Erythroblast (primary cell): ENCODE data around the gene KCNMB2.

ENCODE experiments used
- DNase-seq, 2 experiments: peaks; one replicate each; lab custom pipeline; 2025; lab: John Stamatoyannopoulos, UW
- GATA1 ChIP-seq: IDR thresholded peaks from 2 replicates; pipeline ENCODE4 v1.6.1; 2011; ENCODE audit warnings: low read depth, mild to moderate bottlenecking, control low read depth, low read length, moderate library complexity
- POLR2A ChIP-seq: IDR thresholded peaks from 2 replicates; pipeline ENCODE4 v1.6.1; 2011; ENCODE audit warnings: mild to moderate bottlenecking, low read length

Gene KCNMB2

DNA sequence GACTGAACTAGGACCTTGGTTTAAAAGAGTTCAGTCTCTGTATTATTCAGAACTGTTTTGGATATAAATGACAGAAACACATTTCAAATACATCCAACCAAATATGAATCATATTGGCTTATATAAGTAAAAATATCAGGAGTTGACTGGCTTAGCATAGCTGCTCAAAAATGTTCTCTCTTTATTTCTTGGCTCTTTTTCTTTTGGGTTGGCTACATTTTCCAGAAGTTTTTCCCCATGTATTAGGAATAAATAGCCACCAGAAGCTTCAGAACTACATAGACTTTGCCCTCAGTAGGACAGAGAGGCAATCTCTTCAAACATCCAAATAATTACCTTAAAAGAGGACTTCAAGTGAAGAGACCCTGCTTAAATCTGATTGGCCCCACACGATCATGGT is 32.7 kb downstream of the KCNMB2 start:
- no peak for TF ChIP-seq POLR2A
- no peak for TF ChIP-seq GATA1

DNA sequence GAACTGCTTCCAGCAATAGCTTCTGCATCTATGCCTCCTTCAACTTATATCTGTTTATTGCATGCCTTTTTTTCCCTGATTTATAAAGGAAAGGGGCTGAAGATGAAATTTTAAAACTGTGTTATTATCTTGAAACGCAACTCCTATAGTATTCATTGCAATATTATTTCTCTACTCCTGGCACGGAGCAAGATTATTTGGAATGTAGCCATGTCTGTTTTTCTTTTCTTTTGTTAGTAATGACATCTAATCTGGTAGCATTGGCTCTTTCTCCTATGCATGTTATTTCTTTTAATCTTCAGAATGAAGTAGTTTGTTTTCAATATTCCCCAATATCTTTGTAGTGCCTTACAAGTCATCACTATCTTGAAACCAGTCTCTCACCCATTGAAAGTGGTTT is 33.6 kb downstream of the KCNMB2 start:
- no peak for DNase-seq
- no peak for TF ChIP-seq POLR2A
- TF ChIP-seq GATA1, result no peak

More for the DNA sequence above, 32.7 kb downstream of the KCNMB2 start:
- no peak for DNase-seq

DNA sequence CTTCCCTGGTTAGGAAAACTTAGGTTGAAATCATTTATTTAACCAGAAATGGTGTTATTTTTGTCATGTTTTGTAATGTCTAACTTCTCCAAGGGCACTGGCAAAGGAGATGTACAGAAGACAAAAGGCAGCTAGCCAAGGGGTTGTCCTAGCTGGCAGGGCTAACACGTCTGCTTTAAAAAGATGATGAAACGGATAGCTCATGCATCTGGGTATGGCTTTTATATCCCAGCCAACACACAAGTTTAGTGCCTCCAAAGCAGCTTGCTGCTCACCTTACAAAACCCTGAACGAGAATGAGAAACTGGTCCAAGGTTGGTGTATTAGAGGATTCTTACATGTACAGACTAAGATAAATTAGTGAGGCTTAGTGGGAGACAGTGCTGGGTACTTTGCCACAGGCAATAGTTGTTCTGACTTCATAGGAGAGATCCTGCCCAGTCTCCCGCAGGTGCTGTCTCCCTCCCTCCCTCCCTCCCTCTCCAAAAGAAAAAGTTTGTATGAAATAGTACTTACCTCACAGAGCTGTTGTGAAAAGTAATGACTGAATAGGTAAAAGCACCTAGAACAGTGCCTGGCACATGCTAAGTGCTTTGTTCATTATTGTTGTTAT is 47.8 kb downstream of the KCNMB2 start:
- TF ChIP-seq POLR2A, result no peak
- TF ChIP-seq GATA1, result no peak

DNA sequence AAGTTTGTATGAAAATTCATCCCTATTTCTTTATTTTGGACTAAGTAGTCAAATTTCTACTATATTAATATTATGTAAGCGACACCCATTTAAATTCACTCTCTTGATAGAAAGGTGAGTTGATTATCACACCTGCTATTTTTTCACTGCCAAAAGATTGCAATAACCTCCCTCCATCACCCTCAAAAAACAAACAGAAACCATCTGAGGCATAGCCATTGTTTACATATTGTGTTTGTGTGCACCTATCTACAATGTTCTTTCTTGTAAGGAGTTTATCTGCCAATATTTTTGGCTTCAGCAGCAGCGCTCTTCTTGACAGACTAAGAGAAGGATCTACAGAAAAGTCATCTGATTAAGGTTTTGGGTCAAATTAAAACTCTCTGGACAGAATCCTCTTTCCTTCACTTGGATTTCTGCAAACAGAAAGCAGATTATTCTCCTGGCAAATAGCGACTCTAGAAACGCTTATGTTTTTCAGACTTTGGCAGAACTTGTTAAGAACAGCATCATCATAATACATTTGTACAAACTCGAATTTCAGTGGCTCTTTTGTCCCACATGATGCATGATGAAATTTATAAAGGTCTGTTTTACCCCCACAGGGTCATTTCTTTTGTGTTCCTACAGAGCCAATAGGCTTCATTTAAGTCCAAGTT is 48.6 kb downstream of the KCNMB2 start:
- TF ChIP-seq POLR2A (no peak), GATA1 (no peak)
- DNase-seq, result no peak

More for the DNA sequence above, 47.8 kb downstream of the KCNMB2 start:
- DNase-seq, result no peak

DNA sequence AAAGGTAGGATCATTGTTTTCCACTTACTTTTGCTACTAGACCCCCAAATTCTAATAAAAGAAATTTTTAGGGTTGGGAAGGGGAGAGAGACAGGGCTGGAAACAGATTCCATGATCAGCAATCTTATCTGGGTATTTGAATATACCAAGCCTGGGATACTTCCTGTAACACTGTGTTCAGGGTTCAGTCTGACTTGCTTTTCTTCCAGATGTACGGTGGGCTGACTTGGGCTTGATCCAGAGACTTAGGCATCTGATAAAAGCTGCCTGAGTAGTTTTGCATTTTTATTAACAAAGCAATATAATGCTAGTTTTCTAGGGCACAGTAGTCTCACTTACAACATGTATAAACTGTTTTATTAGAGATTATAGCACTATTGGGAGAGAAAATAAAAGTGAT is 49.2 kb downstream of the KCNMB2 start:
- TF ChIP-seq GATA1 (no peak), POLR2A (no peak)
- DNase-seq, result no peak

DNA sequence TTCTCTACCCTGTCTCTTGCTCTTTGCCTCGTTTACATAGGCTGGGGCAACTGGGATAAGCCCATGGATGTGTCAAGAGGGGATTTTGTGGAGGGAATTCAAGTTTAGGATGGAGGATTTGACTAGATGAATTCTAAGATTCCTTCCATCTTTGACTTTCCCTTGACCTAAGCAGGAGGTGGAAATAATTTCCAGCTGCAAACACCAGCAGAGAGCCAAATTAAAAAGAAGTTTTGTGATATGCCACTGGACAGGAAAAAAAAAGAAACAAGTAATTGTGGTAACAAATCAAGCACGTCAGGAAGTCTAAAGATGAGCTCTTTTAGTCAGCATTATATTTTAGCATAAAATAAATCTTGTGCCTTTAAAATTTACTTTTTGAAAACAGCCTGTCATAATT is 49.8 kb downstream of the KCNMB2 start:
- DNase-seq, result no peak

DNA sequence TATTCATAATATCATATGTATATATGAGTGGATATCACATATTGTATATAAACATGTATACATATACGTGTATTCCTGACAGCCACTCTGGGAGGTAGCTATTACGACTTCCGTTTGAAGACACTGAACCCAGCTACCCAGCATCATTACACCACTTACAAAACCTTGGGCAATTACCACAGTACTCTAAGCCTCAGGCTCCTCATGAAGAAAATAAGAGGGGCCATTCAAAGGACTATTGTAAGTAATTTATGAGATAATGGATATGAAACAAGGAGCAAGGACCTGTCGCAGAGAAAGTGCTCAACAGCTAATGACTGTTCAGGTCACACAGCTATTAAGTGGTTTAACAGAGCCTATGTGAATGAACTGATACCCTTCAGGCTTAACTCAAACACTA is 52.4 kb downstream of the KCNMB2 start:
- no peak for TF ChIP-seq GATA1
- TF ChIP-seq POLR2A, result no peak
- DNase-seq, result no peak

More for the DNA sequence above, 49.8 kb downstream of the KCNMB2 start:
- TF ChIP-seq GATA1 (no peak), POLR2A (no peak)

DNA sequence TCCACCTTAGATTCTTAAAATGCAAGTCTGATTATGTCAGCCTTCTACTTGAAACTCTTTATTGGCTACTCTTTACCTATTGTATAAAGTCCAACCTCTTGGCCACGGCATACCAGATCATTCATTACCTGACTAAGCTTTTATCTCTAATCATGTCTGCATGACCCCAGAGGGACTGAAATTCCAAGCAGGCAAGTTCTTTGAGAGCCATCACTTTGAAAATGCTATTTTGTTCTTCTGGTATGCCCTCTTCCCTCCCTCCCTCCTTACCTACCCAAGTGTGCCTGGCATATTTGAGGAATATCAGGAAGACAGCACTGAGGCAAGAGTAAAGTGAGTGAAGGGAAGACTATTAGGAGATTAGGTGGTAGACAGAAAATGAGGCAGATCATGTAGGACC is 57.5 kb downstream of the KCNMB2 start:
- TF ChIP-seq GATA1, result no peak
- TF ChIP-seq POLR2A, result no peak
- DNase-seq, result no peak

DNA sequence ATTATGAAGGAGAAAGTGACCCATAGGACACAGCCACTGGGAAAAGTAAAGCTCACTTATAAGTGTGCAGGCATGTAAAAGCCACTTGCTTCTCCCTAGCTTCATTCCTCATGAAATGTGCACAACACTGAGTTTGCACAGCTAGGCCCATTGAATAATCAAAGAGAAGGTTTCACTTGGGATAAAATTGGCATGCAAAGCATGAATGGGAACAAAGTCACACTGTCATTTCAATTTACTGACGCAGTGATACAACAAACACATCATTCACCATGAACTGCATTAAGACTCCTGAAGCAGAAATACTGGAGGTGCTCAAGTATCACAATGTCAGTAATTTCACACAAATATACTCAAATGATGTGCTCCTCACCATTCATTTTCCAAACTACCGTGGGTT is 61.1 kb downstream of the KCNMB2 start:
- TF ChIP-seq POLR2A (no peak), GATA1 (no peak)
- DNase-seq, result no peak

DNA sequence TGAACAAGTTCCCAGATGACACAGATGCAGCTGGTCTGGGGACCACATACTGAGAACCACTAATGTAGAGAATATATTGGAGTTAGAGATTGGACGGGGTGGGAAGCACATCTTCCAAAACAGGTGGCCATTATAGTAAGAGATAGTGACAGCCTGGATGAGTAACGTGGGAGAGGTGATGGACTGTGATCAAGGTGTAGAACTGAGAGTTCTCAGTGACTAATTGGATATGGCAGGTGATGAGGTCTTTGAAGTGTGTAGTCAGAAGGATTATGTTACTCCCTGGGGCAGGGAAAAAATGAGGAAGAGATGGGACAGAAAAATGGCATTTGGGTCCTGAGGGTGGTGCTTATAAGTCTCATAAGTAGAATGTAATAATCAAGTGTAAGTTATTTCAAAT is 66.6 kb downstream of the KCNMB2 start:
- DNase-seq, result no peak
- TF ChIP-seq GATA1, result no peak
- no peak for TF ChIP-seq POLR2A

DNA sequence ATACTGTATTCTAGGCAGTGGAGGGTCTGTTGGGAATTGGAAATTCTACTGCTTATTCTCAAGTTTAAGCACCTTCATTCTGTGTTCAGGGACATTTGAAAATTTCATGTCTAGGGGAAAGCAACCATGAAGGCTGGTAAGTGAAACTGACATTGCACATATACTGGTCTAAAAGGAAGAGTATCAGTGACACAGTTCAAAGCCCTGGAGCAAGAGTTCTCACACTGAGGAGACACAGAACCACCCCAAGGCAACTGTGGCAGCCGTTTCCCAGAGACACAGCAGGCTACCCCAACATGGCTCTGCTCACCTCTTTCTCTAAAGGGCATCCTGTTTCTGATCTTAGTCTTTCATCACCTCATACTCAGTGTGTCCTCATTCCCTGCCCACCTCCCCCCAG is 67.5 kb downstream of the KCNMB2 start:
- TF ChIP-seq GATA1 (no peak), POLR2A (no peak)
- DNase-seq, result no peak

DNA sequence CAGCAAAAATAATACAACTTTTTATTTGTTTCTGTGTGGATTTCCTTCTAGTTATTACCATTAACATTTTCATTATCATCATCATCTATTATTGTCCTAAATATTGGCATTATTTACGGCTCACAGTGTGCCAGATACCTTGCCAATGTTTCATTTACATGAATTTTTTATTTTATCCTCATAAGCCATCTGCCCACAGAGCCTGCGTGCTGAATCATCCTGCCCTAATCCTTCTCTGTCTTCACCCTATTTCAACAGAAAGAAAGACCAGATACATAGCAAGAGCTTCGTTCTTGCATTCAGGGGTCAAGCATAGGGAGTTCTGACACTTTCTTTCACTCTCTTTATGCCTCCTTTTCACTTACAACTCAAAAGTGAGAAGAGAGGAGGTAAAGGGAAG is 82.0 kb downstream of the KCNMB2 start:
- no peak for TF ChIP-seq GATA1
- TF ChIP-seq POLR2A, result no peak

DNA sequence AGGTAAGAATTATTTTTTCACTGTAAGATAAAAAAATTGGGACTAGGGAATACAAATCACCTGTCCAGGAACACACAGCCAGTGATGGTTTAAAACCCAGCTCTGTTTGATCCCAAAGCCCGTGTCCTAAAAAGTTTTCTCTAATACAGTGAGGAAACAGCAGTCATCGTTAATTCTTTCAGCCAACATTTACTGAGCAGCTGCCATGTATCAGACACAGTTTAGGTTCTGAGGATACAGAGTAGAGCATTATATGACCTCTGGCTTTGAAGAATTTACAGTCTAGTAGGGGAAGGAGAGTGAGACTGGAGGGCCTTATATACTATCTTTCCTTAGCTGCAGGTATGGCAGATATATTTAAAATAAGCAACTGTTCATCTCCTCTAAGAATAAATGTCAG is 82.7 kb downstream of the KCNMB2 start:
- no peak for DNase-seq
- TF ChIP-seq POLR2A (no peak), GATA1 (no peak)

More for the DNA sequence above, 82.0 kb downstream of the KCNMB2 start:
- DNase-seq, result peak; percentile 62 to 68

DNA sequence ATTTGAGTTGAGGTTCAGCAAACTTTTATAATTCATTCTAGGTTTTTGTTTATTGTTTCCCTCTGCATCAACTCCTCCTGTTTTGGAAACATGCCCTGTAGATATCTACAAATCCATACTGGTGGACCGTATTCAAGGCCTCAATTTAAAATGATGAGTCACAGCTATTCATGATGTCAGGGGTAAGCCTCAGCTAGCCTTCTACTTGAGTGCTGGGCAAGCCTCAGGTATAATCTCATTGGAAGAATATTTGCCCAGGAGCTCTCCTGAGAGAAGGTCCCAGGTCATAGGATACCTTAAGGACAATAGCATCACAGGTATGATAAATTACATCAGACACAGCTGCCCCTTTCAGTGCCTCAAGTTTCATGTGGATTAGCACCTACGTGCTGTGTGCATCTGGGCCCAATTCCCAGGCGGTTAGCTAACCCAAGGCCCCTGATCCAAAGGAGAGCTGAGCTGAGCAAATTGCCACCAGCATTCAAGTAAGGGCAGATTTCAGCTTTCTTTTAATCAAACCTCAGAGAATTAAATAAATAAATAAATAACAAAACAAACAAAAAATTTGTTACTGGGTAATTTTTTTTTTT is 87.5 kb downstream of the KCNMB2 start:
- peak; percentile 6 to 23 for DNase-seq
- TF ChIP-seq GATA1 (no peak), POLR2A (no peak)

DNA sequence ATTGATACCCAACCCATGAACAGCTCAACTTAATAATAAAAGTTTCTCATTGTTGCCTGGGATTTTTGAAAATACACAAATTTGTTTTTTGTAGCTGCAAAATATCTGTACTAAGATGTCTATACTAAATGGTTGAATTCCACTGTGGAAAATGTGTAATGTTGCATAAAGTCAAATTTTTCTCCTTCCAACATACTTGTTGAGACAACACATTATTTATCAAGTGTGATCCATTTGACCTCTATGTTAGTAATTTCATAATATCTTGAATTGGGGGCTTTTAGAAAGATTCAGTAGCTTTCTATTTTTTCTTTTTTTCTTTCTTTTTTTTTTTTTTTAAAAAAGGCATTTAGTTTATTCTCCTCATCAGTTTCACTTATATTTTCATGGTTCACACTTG is 88.0 kb downstream of the KCNMB2 start:
- no peak for DNase-seq
- no peak for TF ChIP-seq GATA1
- TF ChIP-seq POLR2A, result no peak
